Activated CD4-positive, alpha-beta T cell treated with anti-CD3 and anti-CD28 coated beads, Interleukin-2, amount 10 ng/mL, durations not matched to agents 24 days and 14 days (primary cell): ENCODE data around the gene LRP1B. TPM values are rescaled to one million over a fixed set of nuclear protein-coding genes. Genes with fewer than 3 reads are reported as not detected.
"Not testable (repeated sequence)": the region's sequence is repeated elsewhere in the genome, so short reads cannot be mapped to it uniquely, and the experiment has no call there.

Experiments used
- DNase-seq: peaks from one replicate; pipeline ENCODE4 v3.0.0; 2022
- H3K27ac Mint-ChIP-seq: one replicate; pipeline ENCODE4 v1.8.0; 2022; ENCODE audit warnings: mild to moderate bottlenecking, mixed read lengths
- H3K27me3 Mint-ChIP-seq: one replicate; pipeline ENCODE4 v1.8.0; 2022; ENCODE audit warnings: mixed read lengths
- H3K36me3 Mint-ChIP-seq: one replicate; pipeline ENCODE4 v1.8.0; 2022; ENCODE audit warnings: low read depth, mild to moderate bottlenecking, mixed read lengths
- H3K4me1 Mint-ChIP-seq: one replicate; pipeline ENCODE4 v1.8.0; 2021; ENCODE audit warnings: mixed read lengths
- H3K4me3 Mint-ChIP-seq: one replicate; pipeline ENCODE4 v1.8.0; 2022; ENCODE audit warnings: mild to moderate bottlenecking, moderate library complexity, mixed read lengths
- H3K9me3 Mint-ChIP-seq: one replicate; pipeline ENCODE4 v1.8.0; 2021; ENCODE audit warnings: mixed read lengths
- intact Hi-C: fragments of 100-400 bp; cut with micrococcal nuclease; formaldehyde crosslinking; loops from one replicate; pipeline ENCODE4 v1.15.1; 2023
- total RNA-seq: library from RNA; stranded (reverse); gene quantifications from 2 replicates; pipeline ENCODE4 v1.2.3, GENCODE V29; 2022

The LRP1B gene
- total RNA-seq, 1 donor from 2014 or later = not detected

DNA sequence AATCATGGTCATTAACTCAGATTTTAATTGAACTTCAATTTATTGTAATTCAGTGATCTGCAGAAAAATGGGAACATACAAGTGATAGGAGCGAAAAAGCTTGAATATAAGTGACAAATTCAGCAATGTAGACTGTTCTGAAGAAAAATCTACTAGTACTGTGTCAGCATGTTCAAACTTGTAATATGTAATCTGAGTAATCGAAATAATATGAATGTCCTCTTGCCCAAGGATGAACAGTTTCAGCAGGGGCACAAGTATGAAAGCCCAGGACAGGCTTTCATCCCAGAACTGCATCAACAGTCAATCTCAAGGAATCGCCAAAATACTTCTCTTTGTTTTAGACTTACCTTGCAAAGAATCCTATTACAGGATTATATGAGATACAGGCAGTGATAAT is 1110.5 kb downstream of the LRP1B start:
- no peaks in the 10 kb centered on the region for H3K4me1 Mint-ChIP-seq
- no peak for DNase-seq
- intact Hi-C loops = no loop called here
- H3K27ac Mint-ChIP-seq = no peak overlapping the region
- H3K27me3 Mint-ChIP-seq = no peaks in the 10 kb centered on the region
- H3K4me3 Mint-ChIP-seq = no peak overlapping the region
- H3K9me3 Mint-ChIP-seq = no peaks in the 10 kb centered on the region
- H3K36me3 Mint-ChIP-seq = no peaks in the 10 kb centered on the region

DNA sequence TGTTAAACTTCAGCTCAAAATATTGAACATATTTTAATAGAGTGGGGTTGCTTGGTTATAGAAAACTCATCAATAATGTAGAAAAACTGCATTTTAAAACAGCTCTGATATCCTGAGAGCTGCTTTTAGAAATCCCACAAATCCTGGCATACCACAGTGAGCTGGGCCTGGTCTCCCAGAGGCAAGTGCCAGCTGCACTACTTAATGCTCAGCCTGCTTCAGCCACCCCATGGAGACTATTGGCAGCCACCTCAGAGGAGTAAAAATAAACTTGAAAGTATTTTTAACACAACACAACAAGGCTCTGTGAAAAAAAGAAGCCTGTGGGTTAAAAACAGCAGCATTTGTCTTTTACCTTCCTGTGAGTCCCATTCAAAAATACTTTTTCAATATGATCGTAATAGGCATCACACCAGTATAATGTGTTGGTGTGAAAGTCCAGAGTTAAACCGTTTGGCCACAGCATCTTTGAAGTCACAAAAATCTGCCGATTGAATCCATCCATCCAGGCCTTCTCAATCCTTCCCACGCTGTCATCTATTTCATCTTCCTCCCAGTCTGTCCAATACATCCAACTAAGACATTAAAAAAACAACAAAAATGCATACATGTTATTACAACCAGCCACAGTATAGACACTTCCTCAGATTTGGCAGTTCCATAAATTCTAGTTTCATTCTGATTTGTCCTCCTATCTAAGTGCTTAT is 1115.3 kb downstream of the LRP1B start:
- no peaks in the 10 kb centered on the region for H3K4me1 Mint-ChIP-seq
- no peak for DNase-seq
- no peaks in the 10 kb centered on the region for H3K27me3 Mint-ChIP-seq
- no peak overlapping the region for H3K4me3 Mint-ChIP-seq
- no peak overlapping the region for H3K27ac Mint-ChIP-seq
- H3K36me3 Mint-ChIP-seq = no peaks in the 10 kb centered on the region
- intact Hi-C loops = no loop called here
- no peaks in the 10 kb centered on the region for H3K9me3 Mint-ChIP-seq

DNA sequence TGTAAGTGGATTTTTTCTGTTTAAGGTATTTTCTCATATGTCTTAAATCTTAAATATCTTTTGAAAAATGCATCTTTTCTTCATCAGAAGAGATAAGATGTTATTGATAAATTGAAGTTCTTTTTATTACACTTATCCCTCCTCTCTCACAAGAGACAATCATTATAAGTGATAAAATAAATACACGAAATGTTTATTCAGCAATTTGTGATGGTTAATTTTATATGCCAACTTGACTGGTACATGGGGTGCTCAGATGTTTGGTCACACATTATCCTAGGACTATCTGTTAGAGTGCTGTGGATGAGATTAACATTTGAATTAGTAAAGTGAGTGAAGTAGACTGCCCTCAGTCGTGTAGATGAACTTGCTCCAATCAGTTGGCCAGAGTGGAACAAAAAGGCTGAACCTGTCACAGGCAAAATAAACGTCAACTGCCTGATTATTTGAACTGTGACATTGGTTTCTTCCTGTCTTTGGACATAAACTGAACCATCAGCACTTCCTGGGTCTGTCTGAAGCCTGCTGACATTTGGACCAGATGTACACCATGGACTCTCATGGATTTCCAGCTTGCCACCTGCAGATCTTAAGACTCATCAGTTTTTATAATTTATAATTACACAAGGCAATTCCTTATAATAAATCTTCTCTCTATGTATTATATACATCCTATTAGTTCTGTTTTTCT is 1126.7 kb downstream of the LRP1B start:
- no peak overlapping the region for H3K4me3 Mint-ChIP-seq
- H3K36me3 Mint-ChIP-seq = no peaks in the 10 kb centered on the region
- no peak for DNase-seq
- H3K27me3 Mint-ChIP-seq = no peaks in the 10 kb centered on the region
- intact Hi-C loops = no loop called here
- H3K9me3 Mint-ChIP-seq = peaks cover 9% of the 10 kb centered on the region
- H3K27ac Mint-ChIP-seq = no peak overlapping the region
- no peaks in the 10 kb centered on the region for H3K4me1 Mint-ChIP-seq

DNA sequence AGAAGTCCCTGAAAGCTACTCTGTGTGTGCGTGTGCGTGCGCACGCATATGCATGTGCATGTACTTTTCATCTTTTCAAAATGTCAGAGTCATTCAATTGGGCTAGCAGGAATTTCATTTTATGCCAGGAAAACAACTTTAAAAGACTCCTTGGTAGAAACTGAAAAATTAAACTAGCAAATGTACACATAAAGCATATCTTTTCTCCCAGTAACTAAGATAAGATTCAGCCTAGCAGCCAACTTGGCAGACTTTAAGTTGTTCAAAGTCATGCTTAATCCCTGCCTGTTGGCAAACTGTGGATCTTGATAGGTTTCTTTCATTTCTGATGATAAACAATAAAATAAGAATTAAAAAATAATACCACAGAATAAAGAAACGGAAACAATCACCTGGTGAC is 1129.1 kb downstream of the LRP1B start:
- Mint-ChIP-seq H3K9me3 (peaks cover 9% of the 10 kb centered on the region), H3K27me3 (no peaks in the 10 kb centered on the region)
- intact Hi-C loops = no loop called here

DNA sequence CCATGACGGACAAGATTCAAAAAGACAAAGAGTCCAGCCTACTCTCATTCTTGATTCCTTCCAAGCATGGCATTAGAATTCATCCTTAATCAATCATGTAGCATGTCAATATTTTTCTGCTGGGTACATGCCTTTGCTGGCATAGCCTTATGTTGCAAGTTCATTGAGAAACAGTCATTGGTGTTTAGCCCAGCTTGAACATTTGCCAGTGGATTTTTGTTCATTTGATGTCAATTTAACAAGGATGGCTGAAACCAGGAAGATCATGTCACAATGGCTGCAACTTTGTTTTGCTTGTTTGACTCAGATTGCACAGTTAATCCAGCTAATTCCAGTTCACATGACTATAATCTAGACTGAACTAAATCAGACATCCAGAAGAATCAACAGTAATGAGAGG is 1132.2 kb downstream of the LRP1B start:
- no peaks in the 10 kb centered on the region for H3K27me3 Mint-ChIP-seq
- no peak overlapping the region for H3K27ac Mint-ChIP-seq
- no peak overlapping the region for H3K4me3 Mint-ChIP-seq
- no peaks in the 10 kb centered on the region for H3K36me3 Mint-ChIP-seq
- peaks cover 9% of the 10 kb centered on the region for H3K9me3 Mint-ChIP-seq
- intact Hi-C loops = no loop called here
- no peak for DNase-seq
- H3K4me1 Mint-ChIP-seq = no peaks in the 10 kb centered on the region

More for the DNA sequence above, 1129.1 kb downstream of the LRP1B start:
- Mint-ChIP-seq H3K4me1 (no peaks in the 10 kb centered on the region), H3K27ac (no peak overlapping the region), H3K4me3 (no peak overlapping the region), H3K36me3 (no peaks in the 10 kb centered on the region)
- no peak for DNase-seq

DNA sequence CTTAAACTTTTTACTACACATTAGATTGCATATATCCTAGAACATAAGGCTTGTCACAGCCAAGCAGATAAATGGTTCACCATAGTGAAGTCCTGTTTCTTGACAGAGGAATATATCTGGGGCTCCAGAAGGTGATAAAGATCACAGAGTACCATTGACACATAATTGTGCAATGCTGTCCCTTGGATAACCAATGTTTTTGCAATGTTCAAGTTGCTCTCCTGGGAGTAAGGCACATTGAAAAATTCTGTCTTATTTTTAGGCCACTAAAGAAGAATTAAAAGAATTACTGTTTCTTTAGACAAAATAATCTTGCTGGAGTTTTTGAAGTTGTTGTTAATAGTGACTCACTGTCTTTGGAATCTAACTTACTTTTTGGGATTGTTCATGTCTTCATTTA is 1132.8 kb downstream of the LRP1B start:
- H3K27me3 Mint-ChIP-seq = no peaks in the 10 kb centered on the region
- intact Hi-C loops = no loop called here
- no peak overlapping the region for H3K4me3 Mint-ChIP-seq
- H3K9me3 Mint-ChIP-seq = peaks cover 6% of the 10 kb centered on the region
- H3K36me3 Mint-ChIP-seq = no peaks in the 10 kb centered on the region
- H3K4me1 Mint-ChIP-seq = no peaks in the 10 kb centered on the region
- DNase-seq = no peak
- H3K27ac Mint-ChIP-seq = no peak overlapping the region

DNA sequence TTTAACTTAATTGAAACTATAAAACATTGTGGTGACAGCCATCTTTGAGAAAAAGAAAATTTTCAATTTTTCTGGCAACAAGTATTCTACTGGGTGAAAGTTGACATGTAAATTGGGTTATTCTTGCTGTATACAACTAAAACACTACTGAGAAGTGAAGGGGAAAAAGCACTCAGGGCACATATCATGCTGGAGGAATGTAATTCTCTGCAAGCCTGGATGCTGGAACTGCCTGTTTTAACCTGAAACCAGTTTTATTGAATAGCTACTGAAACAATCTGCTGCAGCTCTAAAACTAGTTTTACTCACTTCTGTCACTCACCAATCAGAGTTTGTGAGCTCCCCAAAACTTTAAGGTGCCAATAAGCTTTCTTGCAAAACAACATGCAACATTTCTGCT is 1136.0 kb downstream of the LRP1B start:
- DNase-seq = no peak
- no peaks in the 10 kb centered on the region for H3K4me1 Mint-ChIP-seq
- intact Hi-C loops = no loop called here
- H3K9me3 Mint-ChIP-seq = peaks cover 3% of the 10 kb centered on the region
- no peaks in the 10 kb centered on the region for H3K27me3 Mint-ChIP-seq
- no peak overlapping the region for H3K27ac Mint-ChIP-seq
- H3K4me3 Mint-ChIP-seq = no peak overlapping the region
- no peaks in the 10 kb centered on the region for H3K36me3 Mint-ChIP-seq

DNA sequence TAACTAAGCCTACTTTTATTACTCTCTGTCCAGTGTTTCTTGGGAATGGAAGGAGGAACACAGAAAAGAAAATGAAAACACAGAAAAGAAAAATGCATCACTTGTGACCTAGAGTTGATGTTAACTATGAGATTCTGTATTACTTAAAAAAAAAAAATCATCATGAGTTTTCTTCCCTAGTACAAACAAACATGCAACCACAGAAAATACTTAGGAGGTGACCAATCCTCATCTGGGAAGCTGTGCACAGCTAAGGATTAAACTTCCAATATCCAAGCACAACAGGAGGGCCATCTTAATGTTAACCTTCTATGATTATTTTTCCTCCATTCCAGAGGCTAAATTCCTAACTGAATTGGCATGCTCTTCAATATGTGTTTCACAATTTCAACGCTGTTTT is 1140.4 kb downstream of the LRP1B start:
- H3K4me1 Mint-ChIP-seq = no peaks in the 10 kb centered on the region
- intact Hi-C loops = no loop called here

DNA sequence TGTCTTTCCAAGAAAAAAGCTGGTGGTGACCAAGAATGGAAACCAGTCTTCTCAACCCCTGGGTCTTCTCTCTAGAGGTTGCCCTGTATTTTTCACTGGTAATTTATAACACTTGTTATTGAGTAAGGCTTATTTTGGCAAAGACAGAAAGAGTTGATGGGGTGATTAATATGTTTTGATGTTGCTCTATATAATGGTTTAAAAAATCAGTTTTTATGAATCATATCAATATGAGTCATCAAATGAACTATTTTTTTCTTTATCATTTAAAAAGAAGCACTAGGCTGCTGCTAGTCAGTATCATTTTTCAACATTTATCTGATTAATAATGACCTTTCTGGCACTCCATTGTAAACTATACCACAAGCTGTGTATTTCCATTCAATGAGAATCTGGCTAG is 1142.2 kb downstream of the LRP1B start:
- intact Hi-C loops = no loop called here

More for the DNA sequence above, 1140.4 kb downstream of the LRP1B start:
- Mint-ChIP-seq H3K4me3 (no peak overlapping the region), H3K27me3 (no peaks in the 10 kb centered on the region), H3K27ac (no peak overlapping the region), H3K36me3 (no peaks in the 10 kb centered on the region), H3K9me3 (no peaks in the 10 kb centered on the region)
- no peak for DNase-seq

DNA sequence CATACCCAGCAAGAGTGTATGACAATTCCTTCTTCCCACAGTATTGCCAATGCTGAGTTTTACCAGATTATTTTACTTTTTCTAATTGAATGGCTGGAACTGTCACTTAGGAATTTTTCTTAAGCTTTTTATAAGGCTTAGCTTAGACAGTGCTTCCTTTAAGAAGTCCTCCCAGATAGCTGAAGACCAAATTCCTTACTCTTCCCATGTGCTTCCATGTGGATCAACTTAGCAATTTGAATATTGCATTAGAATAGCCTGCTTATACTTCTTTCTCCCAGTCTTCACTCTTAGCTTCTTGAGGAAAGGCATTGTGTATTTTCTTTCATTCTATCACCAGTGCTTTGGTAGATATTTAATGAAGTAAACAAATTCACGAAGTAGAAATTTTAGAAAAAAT is 1144.4 kb downstream of the LRP1B start:
- H3K27me3 Mint-ChIP-seq = no peaks in the 10 kb centered on the region
- intact Hi-C loops = no loop called here
- no peak for DNase-seq
- H3K36me3 Mint-ChIP-seq = no peaks in the 10 kb centered on the region
- H3K9me3 Mint-ChIP-seq = peaks cover 4% of the 10 kb centered on the region
- H3K27ac Mint-ChIP-seq = no peak overlapping the region
- H3K4me1 Mint-ChIP-seq = no peaks in the 10 kb centered on the region
- H3K4me3 Mint-ChIP-seq = no peak overlapping the region

More for the DNA sequence above, 1142.2 kb downstream of the LRP1B start:
- Mint-ChIP-seq H3K9me3 (no peaks in the 10 kb centered on the region), H3K4me3 (no peak overlapping the region), H3K27ac (no peak overlapping the region), H3K27me3 (no peaks in the 10 kb centered on the region), H3K4me1 (no peaks in the 10 kb centered on the region), H3K36me3 (no peaks in the 10 kb centered on the region)
- no peak for DNase-seq

DNA sequence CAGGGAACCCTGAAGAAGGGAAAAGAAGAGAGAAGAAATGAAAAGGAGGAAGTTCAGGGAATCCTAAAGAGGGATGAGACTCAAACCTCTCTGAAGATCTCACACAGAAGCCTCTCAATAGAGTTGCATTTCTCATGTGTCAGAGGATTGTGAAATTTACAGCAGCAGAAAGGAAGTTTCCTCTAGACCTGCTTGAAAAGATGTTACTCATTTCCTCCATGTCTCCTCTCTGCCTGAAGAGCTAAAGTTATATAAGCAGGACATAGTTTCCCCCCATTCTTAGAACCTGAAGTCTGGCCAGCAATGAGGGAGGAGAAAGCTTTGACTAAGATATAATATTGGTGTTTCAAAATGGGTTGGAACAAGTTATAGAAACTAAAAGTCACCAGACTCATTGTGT is 1155.6 kb downstream of the LRP1B start:
- no peaks in the 10 kb centered on the region for H3K9me3 Mint-ChIP-seq
- no peaks in the 10 kb centered on the region for H3K4me1 Mint-ChIP-seq
- no peak overlapping the region for H3K4me3 Mint-ChIP-seq
- H3K36me3 Mint-ChIP-seq = no peaks in the 10 kb centered on the region
- H3K27me3 Mint-ChIP-seq = no peaks in the 10 kb centered on the region
- no peak overlapping the region for H3K27ac Mint-ChIP-seq
- intact Hi-C loops = no loop called here
- DNase-seq = no peak

DNA sequence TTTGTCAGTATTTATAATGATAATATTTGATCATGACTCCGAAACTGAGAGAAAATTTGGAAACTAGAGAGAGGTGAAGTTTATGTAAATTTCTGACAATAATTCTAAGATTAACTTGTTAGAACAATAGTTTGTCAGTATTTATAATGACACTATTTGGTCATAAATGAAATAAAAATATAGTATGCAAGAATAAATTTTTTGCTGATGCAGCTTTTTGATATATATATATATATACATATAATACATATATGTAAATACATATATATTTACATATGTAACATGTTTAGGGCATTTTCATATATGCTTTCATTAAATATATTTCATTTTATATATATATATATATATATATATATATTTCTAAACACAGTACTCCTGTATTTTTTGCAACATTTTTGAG is 1158.1 kb downstream of the LRP1B start:
- H3K4me1 Mint-ChIP-seq = no peaks in the 10 kb centered on the region
- no peak for DNase-seq
- H3K9me3 Mint-ChIP-seq = peaks cover 5% of the 10 kb centered on the region

DNA sequence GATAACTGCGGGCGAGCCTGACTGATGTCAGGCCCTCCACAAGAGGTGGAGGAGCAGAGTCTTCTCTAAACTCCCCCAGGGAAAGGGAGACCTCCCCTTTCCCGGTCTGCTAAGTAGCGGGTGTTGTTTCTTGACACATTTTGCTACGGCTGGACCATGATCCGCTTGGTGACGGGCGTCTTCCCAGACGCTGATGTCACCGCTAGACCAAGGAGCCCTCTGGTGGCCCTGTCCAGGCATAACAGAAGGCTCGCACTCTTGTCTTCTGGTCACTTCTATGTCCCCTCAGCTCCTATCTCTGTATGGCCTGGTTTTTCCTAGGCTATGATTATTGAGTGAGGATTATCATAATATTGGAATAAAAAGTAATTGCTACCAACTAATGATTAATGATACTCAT is 1166.5 kb downstream of the LRP1B start:
- H3K36me3 Mint-ChIP-seq, H3K27ac Mint-ChIP-seq, H3K4me1 Mint-ChIP-seq, intact Hi-C loops, H3K27me3 Mint-ChIP-seq, H3K9me3 Mint-ChIP-seq, DNase-seq, H3K4me3 Mint-ChIP-seq: not testable (repeated sequence)

More for the DNA sequence above, 1158.1 kb downstream of the LRP1B start:
- Mint-ChIP-seq H3K4me3 (no peak overlapping the region), H3K27ac (no peak overlapping the region), H3K36me3 (no peaks in the 10 kb centered on the region), H3K27me3 (no peaks in the 10 kb centered on the region)
- intact Hi-C loops = no loop called here

DNA sequence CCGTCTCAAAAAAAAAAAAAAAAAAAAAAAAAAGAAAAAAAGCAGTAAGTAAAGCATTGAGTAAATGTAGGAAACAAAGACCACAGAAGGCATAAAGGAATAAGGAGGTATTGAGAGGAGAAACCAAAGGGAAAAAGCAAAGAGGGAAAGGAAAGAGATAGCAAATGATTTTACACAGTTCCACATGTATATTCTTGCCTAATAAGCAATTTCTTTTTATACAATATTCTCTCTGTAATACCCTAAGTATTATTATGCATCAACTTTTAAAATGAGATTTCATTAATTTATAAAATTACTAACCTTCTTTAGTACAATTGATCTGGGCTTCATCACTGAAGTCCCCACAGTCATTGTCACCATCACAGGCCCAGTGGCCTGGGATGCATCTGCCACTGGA is 1180.9 kb downstream of the LRP1B start:
- Mint-ChIP-seq H3K27ac (no peak overlapping the region), H3K4me1 (no peaks in the 10 kb centered on the region), H3K9me3 (no peaks in the 10 kb centered on the region), H3K36me3 (no peaks in the 10 kb centered on the region), H3K4me3 (no peak overlapping the region), H3K27me3 (no peaks in the 10 kb centered on the region)
- intact Hi-C loops = no loop called here
- DNase-seq = no peak

DNA sequence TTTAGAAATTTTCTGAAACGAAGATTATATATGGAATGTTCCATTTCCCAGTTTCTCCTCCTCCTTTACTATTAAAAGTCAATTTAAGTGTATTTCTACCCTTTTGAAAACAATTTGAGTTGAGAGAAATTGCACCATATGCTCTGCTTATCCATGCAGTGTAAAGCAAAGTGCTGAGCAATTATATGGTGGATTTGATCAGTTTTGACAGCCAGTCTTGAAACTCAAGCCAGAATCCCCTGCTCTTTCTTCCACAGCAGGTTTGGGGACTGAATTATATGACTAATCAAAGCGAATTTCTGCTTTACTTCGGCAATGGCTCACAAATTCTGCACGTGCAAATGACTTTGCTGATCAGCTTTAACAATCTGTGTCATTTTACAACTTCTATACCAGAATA is 1183.6 kb downstream of the LRP1B start:
- H3K36me3 Mint-ChIP-seq = no peaks in the 10 kb centered on the region
- intact Hi-C loops = no loop called here
- DNase-seq = no peak

More for the DNA sequence above, 1183.6 kb downstream of the LRP1B start:
- no peak overlapping the region for H3K4me3 Mint-ChIP-seq
- no peaks in the 10 kb centered on the region for H3K4me1 Mint-ChIP-seq
- H3K27me3 Mint-ChIP-seq = no peaks in the 10 kb centered on the region
- H3K9me3 Mint-ChIP-seq = no peaks in the 10 kb centered on the region
- H3K27ac Mint-ChIP-seq = no peak overlapping the region
